OCI-LY3 (cell line): ENCODE results near the gene GUCY1A2.

Source experiments
- H2AFZ ChIP-seq: fragments of 200-600, 300-600 bp; shearing (Covaris generic); 2 replicates; pipeline ENCODE4 v1.6.0; 2014; ENCODE audit warnings: antibody characterized with exemption, low read depth, low read length
- H3K27ac ChIP-seq: fragments of 200-600, 300-600 bp; sonication (generic); 2 replicates; pipeline ENCODE4 v1.5.1; 2014; ENCODE audit warnings: mild to moderate bottlenecking, low read length, moderate library complexity, mixed read lengths
- H3K27me3 ChIP-seq: fragments of 200-600, 300-600 bp; sonication (generic); 2 replicates; pipeline ENCODE4 v1.6.1; 2014; ENCODE audit warnings: low read depth, low read length, mixed read lengths
- H3K36me3 ChIP-seq: fragments of 200-600, 300-600 bp; sonication (generic); replicated peaks from 2 replicates; pipeline ENCODE3; 2014; ENCODE audit warnings: low read depth, low read length, mixed read lengths
- H3K4me1 ChIP-seq: fragments of 300-600, 200-600 bp; sonication (generic); 2 replicates; pipeline ENCODE4 v1.6.1; 2014; ENCODE audit warnings: low read length, mixed read lengths
- H3K4me2 ChIP-seq: fragments of 200-600, 300-600 bp; sonication (generic); 2 replicates; pipeline ENCODE4 v1.6.1; 2014; ENCODE audit warnings: low read length, mixed read lengths
- H3K4me3 ChIP-seq: fragments of 300-600, 200-600 bp; sonication (generic); 2 replicates; pipeline ENCODE4 v1.5.1; 2014; ENCODE audit warnings: antibody characterized with exemption, mild to moderate bottlenecking, low read length, moderate library complexity
- H3K79me2 ChIP-seq: fragments of 300-600, 200-600 bp; shearing (Covaris generic); 2 replicates; pipeline ENCODE4 v1.6.1; 2014; ENCODE audit warnings: mild to moderate bottlenecking, low read length, mixed read lengths
- H3K9ac ChIP-seq: fragments of 300-600, 200-600 bp; shearing (Covaris generic); 2 replicates; pipeline ENCODE4 v1.6.0; 2014; ENCODE audit warnings: mild to moderate bottlenecking, low read length, moderate library complexity
- H3K9me3 ChIP-seq: fragments of 200-600, 300-600 bp; shearing (Covaris generic); 2 replicates; pipeline ENCODE4 v1.6.1; 2014; ENCODE audit warnings: low read length, mixed read lengths; ENCODE audit not compliant: insufficient read depth
- H4K20me1 ChIP-seq: fragments of 200-600, 300-600 bp; sonication (generic); 2 replicates; pipeline ENCODE4 v1.6.1; 2016; ENCODE audit warnings: low read length, mixed read lengths; ENCODE audit not compliant: insufficient read depth
- CTCF ChIP-seq: fragments of 200-600, 300-600 bp; sonication (generic); IDR thresholded peaks from 2 replicates; pipeline ENCODE4 v1.5.1; 2014; ENCODE audit warnings: antibody characterized with exemption, low read length, low read depth
- EZH2phosphoT487 ChIP-seq: fragments of 200-600 bp; shearing (Covaris generic); IDR thresholded peaks from 2 replicates; pipeline ENCODE4 v1.6.1; 2018; ENCODE audit warnings: antibody characterized with exemption, mixed run types, low read depth

GUCY1A2 gene

GRCh38 chr11:106959800-106960199 is 58.5 kb downstream of the GUCY1A2 start:
- no peaks in the 10 kb centered on the region for H3K4me1 ChIP-seq
- H3K27me3 ChIP-seq: no peaks in the 10 kb centered on the region
- no peaks in the 10 kb centered on the region for H3K36me3 ChIP-seq
- no peak overlapping the region for H3K4me3 ChIP-seq
- no peaks in the 10 kb centered on the region for H4K20me1 ChIP-seq
- H3K4me2 ChIP-seq: no peak overlapping the region
- no peak overlapping the region for H3K27ac ChIP-seq
- H2AFZ ChIP-seq: no peak overlapping the region
- no peak for TF ChIP-seq EZH2phosphoT487
- H3K9me3 ChIP-seq: no peaks in the 10 kb centered on the region
- no peak overlapping the region for H3K9ac ChIP-seq
- no peaks in the 10 kb centered on the region for H3K79me2 ChIP-seq

GRCh38 chr11:106959386-106959785 is 58.9 kb downstream of the GUCY1A2 start:
- no peak for TF ChIP-seq EZH2phosphoT487
- Histone ChIP-seq H2AFZ (no peak overlapping the region), H4K20me1 (no peaks in the 10 kb centered on the region)

DNA sequence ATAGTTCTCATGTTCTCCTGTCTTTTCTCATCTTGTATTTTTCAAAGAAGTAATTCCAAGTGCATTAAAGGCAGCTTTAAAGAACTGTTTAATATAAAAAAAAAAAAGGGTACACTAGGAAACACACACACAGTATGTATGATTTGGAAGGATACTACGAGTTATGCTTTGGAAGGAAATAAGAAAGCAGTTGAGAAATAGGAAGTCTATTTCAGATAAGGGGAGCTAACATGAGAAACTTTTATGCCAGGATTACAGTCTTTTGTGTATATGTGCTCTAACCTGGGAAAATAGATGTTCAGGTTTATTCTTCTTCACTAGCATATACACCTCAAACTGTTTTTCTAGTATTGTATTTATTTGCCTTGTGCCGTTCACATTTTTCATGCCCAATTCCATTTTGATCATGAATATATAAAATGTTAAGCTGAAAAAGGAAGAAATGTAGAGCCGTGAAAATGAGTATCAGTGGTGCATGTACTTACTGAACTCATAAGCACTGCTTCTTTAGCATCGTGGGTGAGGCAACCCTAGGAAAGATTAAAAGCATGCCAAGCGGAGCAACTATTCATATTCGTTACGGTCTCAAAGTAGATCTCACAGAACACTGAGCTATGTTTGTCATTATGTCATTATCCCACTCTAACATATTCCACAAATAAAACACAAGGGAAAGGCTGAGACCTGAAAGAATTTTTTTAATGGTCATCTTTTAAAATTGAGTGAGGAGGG is 59.6 kb downstream of the GUCY1A2 start:
- Histone ChIP-seq H3K4me1 (no peaks in the 10 kb centered on the region), H4K20me1 (no peaks in the 10 kb centered on the region), H3K27ac (no peak overlapping the region), H3K27me3 (no peaks in the 10 kb centered on the region), H3K36me3 (no peaks in the 10 kb centered on the region), H2AFZ (no peak overlapping the region), H3K9ac (no peak overlapping the region), H3K4me2 (no peak overlapping the region), H3K9me3 (no peaks in the 10 kb centered on the region), H3K4me3 (no peak overlapping the region), H3K79me2 (no peaks in the 10 kb centered on the region)
- no peak for TF ChIP-seq EZH2phosphoT487
- no peak for TF ChIP-seq CTCF

More at GRCh38 chr11:106959386-106959785, 58.9 kb downstream of the GUCY1A2 start:
- Histone ChIP-seq H3K9me3 (no peaks in the 10 kb centered on the region), H3K9ac (no peak overlapping the region), H3K4me3 (no peak overlapping the region), H3K4me2 (no peak overlapping the region), H3K36me3 (no peaks in the 10 kb centered on the region), H3K27ac (no peak overlapping the region), H3K27me3 (no peaks in the 10 kb centered on the region), H3K4me1 (no peaks in the 10 kb centered on the region), H3K79me2 (no peaks in the 10 kb centered on the region)

- no peaks in the 10 kb centered on the region for H3K36me3 ChIP-seq
- H3K79me2 ChIP-seq: no peaks in the 10 kb centered on the region
- no peaks in the 10 kb centered on the region for H3K27me3 ChIP-seq
- no peak overlapping the region for H3K4me3 ChIP-seq
- no peak overlapping the region for H3K27ac ChIP-seq
- no peak overlapping the region for H2AFZ ChIP-seq
- H3K4me1 ChIP-seq: no peaks in the 10 kb centered on the region
- no peak for TF ChIP-seq EZH2phosphoT487
- TF ChIP-seq CTCF: no peak
- H3K9me3 ChIP-seq: no peaks in the 10 kb centered on the region
- H3K9ac ChIP-seq: no peak overlapping the region
- no peaks in the 10 kb centered on the region for H4K20me1 ChIP-seq
- no peak overlapping the region for H3K4me2 ChIP-seq
These were observed 61.2 kb downstream of the GUCY1A2 start for GRCh38 chr11:106957030-106957482.

DNA sequence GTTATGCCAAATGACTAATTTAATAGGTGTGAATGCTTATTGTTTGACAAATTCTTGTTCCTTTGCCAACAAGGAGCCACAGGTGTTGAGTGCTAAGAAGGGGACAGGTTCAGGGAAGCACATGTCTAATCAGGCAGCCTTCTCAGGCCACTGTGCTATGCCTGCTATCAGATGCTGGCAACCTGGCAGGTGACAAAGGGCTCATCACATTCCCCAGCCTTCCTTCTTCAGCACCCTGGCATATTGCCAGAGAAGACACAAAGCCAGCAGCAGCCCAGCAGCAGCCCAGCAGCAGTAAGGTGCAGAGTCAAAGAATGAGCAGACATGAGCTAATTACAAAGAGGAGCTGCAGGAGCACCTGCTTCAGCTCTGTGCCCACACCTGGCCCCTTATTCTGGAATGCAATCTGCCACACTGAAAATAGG is 68.2 kb downstream of the GUCY1A2 start:
- Histone ChIP-seq H3K4me3 (no peak overlapping the region), H3K27ac (no peak overlapping the region)
- TF ChIP-seq CTCF: no peak
- no peak for TF ChIP-seq EZH2phosphoT487

More for the DNA sequence above, 68.2 kb downstream of the GUCY1A2 start:
- H3K4me1 ChIP-seq: no peaks in the 10 kb centered on the region
- H3K27me3 ChIP-seq: no peaks in the 10 kb centered on the region
- H3K36me3 ChIP-seq: no peaks in the 10 kb centered on the region
- no peaks in the 10 kb centered on the region for H3K79me2 ChIP-seq
- H3K9me3 ChIP-seq: no peaks in the 10 kb centered on the region
- H2AFZ ChIP-seq: no peak overlapping the region
- H4K20me1 ChIP-seq: no peaks in the 10 kb centered on the region
- no peak overlapping the region for H3K4me2 ChIP-seq
- H3K9ac ChIP-seq: no peak overlapping the region
